GM19372 (cell line): Measurements from ENCODE around the gene HMG20A.

ENCODE experiments used
- ATAC-seq: cut with Tn5 transposase; IDR thresholded peaks from one replicate; pipeline ENCODE4 v1.9.1; 2021; ENCODE audit warnings: mild to moderate bottlenecking, low read depth, moderate library complexity; ENCODE audit not compliant: unreplicated experiment

Gene HMG20A

DNA sequence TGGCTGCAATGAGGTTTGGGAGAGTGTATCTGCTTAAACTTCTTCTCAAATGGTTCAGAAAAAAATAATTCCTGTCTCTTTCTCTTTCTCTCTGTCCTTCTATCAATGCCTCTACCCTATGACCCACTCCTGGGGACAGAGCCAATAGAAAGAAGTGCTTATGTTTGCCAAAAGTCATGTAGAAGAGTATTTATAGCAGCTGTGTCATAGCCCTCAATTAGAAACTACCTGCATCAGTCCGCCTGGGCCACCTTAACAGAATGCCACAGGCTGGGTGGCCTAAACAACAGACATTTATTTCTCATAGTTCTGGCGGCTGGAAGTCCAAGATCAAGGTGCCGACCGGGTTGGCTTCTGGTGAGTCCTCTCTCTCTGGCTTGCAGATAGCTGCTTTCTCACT, 92.5 kb downstream of the HMG20A start:
- ATAC-seq = no peak

DNA sequence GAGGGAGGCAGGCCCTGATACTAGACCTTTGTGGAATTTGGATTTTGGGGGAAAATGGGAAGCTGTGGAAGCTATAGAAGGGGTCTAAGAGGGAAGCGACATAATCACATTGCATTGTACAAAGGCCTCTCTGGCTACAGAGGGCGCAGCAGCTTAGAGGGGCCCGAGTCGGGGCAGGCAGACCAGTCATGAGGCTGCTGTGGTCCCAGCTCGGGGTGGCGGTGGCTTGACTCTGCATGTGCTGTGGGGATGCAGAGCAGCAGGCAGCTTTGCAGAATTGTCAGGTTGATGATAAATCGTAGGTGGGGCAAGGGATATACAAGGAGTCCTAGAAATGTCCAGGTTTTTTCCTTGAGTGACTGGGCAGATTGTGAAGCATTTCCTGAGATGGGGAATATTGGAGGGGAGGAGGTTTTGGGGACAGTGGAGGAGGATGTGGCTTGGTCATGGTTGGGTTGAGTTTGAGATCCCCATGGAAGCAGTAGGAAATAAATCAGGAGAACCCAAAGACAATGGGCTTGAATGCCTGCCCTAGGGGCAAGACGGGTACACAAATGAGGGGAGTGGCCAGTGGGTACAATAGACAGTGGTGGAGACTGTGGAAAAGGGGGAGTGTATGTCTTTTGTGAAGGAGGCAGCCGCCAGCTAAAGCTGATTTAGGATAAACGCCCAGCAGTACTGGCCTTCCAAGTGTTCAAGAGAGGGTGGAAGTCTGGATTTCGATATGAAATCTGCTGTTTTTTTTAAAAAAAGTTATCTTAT, 94.1 kb downstream of the HMG20A start:
- no peak for ATAC-seq

DNA sequence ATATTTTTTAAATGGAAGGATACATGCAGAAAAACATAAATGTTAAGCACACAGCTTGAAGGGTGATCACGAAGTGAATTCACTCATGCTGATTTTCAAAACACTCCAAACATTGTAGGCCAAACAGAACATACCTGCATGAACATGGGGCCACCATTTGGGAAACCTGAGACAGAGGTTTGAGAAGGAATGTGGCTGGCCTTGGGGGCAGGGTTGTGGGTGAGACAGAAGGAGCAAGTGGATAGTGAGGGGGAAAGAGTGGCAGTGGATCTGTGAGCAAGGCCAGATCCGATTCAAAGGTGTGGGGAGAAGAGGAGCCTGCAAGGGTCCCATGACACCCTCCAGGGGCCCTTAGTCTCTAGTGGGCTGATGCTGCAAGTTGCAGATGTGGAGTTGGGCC, 94.9 kb downstream of the HMG20A start:
- ATAC-seq = no peak

DNA sequence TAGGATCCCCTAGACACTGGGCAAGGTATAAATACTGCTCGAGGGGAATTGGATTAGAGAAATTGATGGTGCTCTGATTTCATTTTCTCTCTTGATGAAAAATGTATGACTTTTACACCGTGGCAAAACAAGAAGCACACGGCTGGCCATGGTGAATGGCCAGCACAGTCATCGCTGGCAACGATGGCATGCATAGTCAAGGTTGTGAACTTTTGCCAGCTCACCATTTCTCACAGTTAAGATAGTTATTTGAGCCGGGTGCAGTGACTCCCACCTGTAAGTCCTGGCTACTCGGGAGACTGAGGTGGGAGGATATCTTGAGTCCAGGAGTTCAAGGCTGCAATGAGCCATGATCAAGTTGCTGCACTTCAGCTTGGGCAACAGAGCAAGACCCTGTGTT, 95.4 kb downstream of the HMG20A start:
- ATAC-seq = no peak

DNA sequence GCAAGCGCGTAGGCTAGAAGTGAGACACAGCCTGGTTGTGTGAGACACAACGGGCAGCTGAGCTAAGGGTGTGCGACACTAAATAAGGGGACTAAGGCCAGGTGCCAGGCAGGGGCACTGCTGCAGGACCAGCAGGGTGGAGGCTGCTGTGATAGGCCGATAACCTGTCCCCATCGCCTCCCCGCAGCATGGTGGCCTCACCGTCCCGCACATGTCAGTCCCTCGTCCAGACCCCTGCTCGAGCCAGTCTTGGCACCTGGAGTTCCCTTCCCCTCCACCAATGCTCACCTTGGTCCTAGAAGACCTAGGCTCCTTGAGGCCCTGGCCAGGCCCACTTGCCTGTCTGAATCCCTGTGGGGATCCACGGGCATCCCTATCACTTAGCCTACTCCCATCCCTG, 96.1 kb downstream of the HMG20A start:
- no peak for ATAC-seq

DNA sequence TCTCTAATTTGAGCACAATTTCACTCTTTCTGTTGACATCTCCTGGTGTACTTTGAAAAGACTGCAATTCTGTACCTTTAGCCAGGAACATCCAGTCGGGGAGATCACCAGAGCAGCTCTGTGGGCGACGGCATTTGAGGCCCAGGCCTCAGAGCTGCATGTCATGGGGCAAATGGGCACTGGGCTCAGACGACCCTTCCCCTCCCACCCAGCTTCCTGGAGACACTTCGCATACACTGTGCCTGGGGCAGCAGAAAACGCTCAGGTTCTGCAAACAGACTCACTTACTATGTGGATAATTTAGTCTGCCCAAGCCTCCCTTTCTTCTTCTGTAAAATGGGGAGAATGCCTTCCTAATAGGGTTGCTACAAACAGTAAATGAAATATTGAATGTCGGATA, 96.9 kb downstream of the HMG20A start:
- ATAC-seq = no peak

DNA sequence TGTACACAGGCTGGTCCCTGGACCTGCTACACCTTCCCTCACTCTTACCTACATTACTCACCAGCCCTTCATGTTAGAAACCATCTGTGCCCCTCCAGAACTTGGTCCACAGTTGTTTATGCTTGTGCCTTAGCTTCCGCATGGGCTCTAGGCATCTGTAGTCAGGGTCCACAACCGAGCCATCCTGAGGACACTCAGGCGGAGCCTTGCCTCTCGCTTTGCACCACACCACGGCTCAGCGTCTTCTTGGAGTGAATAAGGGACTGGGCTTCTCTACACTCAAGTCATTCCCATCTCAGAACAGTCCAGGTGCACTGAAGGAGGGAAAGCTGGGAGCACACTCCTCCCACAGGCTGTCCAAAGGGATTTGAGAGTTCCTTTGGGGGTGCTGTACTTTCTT, 97.8 kb downstream of the HMG20A start:
- ATAC-seq = no peak

DNA sequence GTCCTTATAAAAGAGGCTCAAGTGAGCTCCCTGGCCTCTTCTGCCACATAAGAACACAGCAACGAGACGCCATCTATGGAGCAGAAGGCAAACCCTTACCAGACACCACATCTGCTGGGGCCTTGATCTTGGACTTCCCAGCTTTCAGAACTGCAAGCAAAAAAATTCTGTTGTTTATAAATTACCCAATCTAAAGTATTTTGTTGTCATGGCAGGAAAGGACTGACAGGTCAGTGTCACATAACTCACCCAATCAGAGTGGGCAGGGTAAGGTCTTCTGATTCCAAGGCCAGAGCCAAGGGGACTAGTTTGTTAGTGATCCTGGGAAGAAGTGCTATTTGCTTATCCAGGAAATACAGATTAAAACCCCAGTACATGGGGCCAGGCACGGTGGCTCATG, 98.9 kb downstream of the HMG20A start:
- ATAC-seq = no peak

DNA sequence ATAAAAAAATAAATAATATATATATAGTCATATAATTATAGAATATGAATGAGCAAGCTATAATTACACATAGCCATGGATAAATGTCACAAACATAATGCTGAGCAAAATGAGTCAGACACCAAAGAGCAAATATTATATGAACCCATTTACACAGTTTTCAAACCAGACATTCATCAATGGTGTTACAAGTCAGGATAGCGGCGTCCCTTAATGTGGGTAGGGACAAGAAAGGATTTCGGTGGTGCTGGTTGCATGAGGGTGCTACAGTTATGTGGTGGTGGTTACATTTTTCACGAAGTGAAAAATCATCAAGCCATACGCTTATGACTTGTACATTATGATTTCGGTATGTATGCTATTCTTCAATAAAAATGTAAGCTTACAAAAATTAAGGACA, 100.5 kb downstream of the HMG20A start:
- ATAC-seq = no peak

DNA sequence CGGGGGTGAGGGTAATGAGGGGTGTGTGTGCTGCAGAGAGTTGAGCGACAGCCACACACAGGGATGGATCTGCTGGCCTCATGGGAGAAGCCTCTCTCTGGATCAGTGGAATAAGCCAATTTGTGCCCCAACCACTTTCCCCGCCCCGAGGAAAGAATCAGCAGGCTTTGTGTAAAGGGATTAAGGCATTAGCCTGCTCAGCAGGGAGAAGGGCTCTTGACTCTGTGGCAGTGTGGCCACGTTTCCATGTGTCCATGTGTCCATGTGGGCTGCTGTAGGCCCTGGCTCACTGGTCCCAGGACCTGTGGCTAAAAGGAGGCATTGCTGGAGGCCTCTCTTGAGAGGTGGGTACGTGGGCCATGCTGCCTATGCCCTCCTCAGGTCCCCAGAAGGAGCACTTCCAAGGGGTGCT, 104.7 kb downstream of the HMG20A start:
- no peak for ATAC-seq

DNA sequence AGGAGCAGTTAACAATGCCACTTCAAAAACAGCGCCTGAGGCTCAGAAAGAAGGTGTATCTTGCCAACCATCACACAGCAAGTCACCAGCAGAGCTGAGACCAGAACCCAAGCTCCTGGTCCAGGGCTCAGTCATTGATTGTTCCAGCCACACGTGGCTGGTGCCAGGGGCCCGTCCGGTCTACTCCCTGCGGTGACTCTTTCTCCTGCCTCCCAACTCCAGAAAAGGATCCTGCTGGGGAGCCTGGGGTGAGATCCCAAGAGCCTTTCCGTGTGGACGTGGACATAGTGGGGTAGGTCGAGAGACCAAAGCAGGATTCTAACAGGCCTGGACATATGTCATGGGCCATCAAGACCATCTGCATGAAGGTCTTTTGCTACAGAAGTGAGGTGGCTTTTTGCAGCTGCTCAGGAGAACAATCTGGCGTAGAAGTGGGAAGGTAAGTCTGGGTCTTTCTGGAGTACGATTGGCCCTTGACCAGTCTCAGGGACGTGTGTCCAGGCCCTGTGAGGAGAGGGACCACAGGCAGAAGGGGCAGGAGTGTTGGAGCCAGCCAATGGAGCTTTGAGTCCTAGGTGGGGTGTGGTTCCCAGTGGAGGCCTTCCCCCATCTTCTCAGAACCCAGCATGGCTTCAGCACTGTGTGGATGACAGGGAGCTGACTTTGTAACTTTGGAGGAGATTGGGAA, 105.4 kb downstream of the HMG20A start:
- ATAC-seq = no peak

DNA sequence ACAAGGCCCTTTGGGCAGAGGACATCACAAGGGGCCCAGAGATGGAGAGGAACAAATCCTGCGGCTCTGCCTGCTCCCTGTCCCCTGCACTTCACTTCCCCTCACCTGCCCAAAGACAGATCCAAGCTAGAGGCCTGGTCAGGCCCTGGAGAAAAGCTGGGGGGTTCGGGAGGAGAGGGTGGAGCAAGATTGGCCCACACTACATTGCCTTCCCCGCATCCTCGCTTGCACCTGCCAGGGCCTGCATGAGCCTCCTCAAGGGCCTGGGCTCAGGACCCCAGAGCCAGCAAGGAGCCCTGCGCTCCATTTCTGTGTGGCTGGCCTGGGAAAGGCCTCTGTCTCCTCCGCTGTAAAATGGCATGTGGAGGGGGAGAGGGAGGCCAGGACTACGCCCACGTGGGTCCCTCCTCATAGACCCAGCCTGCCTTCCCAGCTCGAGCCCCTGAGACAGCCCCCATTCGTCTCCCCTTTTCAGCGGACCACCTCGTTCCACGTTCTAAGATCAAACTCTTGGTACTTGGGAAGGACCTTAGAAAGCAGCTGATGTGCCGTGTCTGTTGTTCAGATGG, 106.0 kb downstream of the HMG20A start:
- ATAC-seq = no peak

DNA sequence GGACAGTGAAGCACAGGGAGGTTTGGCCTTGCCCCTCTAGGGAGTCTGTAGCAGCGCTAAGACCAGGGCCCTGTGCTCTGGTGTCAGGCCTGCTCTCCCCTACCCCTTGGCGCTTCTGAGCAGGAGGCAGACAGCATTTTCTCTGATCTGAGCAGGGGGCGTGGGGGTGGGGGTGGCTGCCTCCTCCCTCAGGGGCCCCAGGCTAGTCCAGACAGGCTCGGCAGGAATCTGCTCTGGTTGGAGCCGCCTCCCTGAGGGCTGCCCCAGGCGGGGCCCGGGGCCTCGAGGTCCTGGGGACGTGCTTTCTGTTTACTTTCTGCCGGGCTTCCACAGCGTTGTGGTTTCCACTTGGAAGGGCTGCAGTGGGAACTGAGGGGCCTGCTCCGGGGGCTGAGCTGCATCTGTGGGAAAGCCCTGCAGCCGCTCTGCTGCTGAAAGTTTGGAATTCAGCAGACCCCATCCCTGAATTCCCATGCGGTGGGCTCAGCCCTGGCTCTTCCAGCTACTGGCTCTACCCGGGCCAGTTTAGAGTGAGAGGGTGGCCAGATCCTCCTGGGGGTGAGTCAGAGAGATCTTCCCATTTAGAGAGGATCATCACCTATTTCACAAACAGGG, 106.6 kb downstream of the HMG20A start:
- ATAC-seq = no peak

DNA sequence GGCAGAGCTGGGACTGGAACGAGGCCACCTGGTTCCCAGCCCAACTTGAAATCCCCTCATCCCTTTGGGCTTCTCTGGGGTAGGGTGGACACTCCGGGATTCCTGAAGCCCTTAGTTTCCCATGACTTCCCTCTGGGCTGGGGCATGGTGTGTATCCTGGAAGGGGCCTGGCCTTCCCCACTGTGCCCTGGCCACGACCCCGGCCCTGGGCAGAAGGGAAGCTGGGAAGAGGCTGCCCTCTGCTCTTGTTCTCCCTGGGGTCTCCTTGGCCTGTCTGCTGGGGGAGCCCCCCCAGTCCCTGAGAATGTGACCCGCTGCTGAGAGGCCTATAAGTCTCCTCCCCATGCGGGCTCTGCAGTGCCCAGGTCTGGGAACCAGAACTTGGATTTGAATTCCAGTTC, 107.1 kb downstream of the HMG20A start:
- ATAC-seq = no peak

DNA sequence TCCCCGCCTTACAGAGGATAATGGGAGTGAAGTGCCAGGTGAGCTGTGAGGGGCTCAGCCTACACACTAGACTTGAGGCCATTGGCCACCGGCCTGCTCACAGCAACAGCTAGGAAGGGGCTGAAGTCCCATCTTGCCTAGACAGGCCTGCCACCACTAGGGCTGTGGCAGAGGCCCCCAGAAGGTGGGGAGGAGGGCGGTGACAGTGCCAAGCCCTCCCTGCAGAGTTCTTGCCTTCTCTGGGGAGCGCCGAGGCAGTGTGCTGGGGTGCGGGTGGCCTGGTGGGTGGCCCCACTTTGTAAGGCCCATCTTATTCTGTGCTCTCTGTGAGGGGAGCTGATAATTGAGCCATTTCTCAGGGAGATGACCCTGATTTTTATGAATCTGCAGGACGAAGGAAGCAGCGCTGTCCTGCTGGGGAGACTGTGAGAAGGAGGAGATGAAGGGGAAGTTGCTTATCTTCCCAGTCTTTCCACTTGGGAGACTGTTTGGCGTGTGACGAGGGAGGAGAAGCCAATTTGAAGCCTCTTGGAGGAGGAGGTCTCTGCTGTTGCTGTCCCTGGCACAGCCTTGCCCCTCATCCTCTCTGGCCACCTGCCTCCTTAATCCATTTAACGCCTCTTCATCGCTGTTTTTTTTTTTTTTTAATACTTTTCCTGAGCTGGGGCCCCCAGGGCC, 107.7 kb downstream of the HMG20A start:
- ATAC-seq = no peak

DNA sequence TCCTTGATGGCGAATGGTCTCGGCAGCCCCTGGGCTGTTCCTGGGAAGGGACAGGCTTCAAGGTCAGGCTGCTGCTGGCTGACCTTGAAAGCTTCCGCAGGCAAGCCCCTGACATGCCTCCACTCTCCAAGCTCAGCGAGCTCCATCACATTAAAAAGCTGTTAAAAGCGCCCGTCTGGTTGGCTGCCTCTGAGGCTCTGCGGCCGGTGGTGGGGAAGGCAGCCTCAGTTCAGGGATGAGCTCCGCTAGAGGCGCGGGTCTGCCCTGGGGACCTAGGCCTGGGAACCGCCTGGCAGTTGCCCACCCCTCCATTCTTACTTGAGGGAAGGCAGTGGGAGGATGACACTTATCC, 108.3 kb downstream of the HMG20A start:
- ATAC-seq = no peak

DNA sequence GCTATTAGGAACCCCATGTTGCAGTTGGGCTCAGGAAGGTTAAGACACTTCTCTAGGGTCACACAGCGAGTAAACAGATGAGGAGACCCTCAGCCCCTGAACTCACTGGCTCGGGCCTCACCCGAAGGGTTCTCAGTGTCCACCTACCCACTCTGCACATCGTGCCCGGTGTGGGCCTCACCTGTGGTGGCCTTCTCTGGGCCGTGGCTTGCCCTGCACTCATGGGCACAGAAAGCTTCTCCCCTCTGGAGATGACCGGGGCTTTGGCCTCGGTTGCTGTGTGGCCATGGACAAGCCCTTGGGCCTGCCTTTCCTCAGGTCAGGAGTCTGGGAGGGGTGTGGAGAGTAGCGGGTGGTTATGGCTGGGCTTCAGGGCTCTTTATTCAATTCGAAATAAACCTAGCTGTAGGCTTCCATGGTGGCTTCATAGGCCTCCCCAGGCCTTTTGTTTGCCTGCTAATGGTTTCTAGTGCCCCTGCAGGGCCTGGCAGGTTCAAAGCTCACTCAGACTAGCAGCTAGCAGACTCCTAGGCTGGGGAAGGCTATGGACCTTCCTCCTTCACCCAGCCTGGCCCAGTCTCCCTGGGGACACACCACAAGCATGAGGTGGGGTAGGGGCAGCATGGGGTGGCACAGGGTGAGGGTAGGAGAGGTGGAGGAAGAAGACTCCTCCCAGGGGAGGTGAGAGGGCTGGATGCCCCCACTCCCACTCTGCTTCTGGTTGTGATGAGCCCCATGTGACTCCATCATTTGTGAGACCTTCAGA, 108.9 kb downstream of the HMG20A start:
- no peak for ATAC-seq

DNA sequence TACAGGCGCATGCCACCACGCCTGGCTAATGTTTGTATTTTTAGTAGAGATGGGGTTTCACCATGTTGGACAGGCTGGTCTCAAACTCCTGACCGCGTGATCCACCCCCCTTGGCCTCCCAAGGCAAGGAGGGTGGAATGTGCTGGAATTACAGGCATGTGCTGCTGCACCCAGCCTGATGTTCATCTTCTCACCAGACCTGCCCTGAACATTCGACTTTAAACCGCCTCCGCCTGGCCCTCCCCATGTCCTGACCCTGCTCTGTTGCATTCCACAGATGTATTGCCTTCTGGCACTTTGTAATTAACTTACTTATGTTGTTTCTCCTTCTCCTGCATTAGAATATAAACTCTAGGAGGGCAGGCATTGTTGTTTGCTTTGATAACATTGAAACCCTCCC, 109.9 kb downstream of the HMG20A start:
- ATAC-seq = no peak

DNA sequence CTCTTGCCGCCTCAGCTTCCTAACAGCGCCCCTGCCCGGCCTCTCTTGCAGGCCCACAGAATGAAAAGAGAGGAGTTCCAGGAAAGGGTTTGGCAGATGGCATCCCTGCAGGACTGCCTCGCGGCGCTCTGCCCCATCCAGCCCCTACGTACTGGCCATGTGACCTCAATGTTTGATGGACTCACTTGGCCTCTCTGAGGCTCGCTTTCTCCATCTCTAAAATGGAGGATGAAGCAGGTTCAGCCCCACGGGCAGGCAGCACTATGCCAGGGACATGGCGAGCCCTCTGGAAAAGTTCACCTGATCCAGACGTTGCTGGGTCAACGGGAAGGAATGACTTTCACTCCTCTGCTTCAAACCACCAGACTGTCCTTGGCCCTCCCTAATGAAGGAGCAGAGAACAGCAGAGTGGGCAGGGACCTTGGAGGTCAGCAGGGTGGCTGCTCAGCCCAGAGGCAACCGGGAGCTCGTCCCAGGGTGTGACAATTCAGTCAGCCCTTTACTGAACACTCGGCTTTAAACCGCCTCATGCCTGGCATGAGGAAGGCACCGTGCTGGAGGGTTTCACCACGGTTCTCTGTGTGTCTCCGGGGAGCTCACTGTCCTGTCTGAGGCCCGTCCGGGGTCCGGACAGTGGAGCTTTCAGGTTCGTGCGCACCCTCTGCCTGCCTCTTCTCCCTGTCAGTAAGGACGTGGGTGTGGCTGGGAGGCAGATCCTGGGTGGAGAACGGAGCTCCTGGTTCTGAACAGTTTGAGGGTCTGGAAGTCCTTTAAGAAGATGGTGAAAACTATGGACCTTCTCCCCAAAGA, 110.7 kb downstream of the HMG20A start:
- ATAC-seq = no peak
